A549 (cell line): ENCODE data around the gene PCNP. TPM values are rescaled to one million over a fixed set of nuclear protein-coding genes. Genes with fewer than 3 reads are reported as not detected.
A peak's percentile ranks its signal among the peaks of the same experiment; 100 is the strongest.

ENCODE experiments used
- BHLHE40 ChIP-seq: IDR thresholded peaks from 2 replicates; pipeline ENCODE4 v1.6.1; 2012; ENCODE audit warnings: low read depth, low read length, inconsistent platforms
- CHD4 ChIP-seq: fragments of 200-600 bp; sonication (generic); IDR thresholded peaks from 2 replicates; pipeline ENCODE4 v1.6.1; 2016; ENCODE audit warnings: antibody characterized with exemption, mild to moderate bottlenecking, borderline replicate concordance
- EHF ChIP-seq: fragments of 250-450 bp; sonication (Bioruptor Pico); IDR thresholded peaks from 2 replicates; pipeline ENCODE4 v1.5.0; 2020; ENCODE audit warnings: mild to moderate bottlenecking
- ESRRA ChIP-seq: fragments of 150-350 bp; IDR thresholded peaks from 2 replicates; pipeline ENCODE4 v1.6.1; 2014; ENCODE audit warnings: mild to moderate bottlenecking, low read length, borderline replicate concordance
- FOSB ChIP-seq: fragments of 250-450 bp; sonication (Bioruptor Pico); IDR thresholded peaks from 2 replicates; pipeline ENCODE4 v1.5.0; 2020; ENCODE audit warnings: mild to moderate bottlenecking, moderate library complexity
- GATA3 ChIP-seq: IDR thresholded peaks from 2 replicates; pipeline ENCODE4 v1.6.1; 2012; ENCODE audit warnings: borderline replicate concordance
- HOXB13 ChIP-seq: fragments of 250-450 bp; sonication (Bioruptor Pico); IDR thresholded peaks from 2 replicates; pipeline ENCODE4 v1.5.0; 2020; ENCODE audit warnings: low read depth, mild to moderate bottlenecking, moderate library complexity
- MYC ChIP-seq: IDR thresholded peaks from 2 replicates; pipeline ENCODE4 v1.6.1; 2012; ENCODE audit warnings: mild to moderate bottlenecking, inconsistent platforms, low read length, improper control_type of control experiment, borderline replicate concordance
- NFE2L2 ChIP-seq: fragments of 150-350 bp; conservative IDR thresholded peaks from 2 replicates; pipeline ENCODE4 v1.6.1; 2014; ENCODE audit warnings: low read length
- NPAS2 ChIP-seq: fragments of 250-450 bp; sonication (Bioruptor Pico); IDR thresholded peaks from 2 replicates; pipeline ENCODE4 v1.8.0; 2022; ENCODE audit warnings: mild to moderate bottlenecking, moderate library complexity, borderline replicate concordance
- NR3C1 ChIP-seq: fragments of >200 bp; sonication (Bioruptor Twin); formaldehyde crosslinking; IDR thresholded peaks from 3 replicates; pipeline ENCODE4 v1.6.1; 2017
- POLR2AphosphoS2 ChIP-seq: conservative IDR thresholded peaks from 2 replicates; pipeline ENCODE4 v1.6.1; 2012; ENCODE audit warnings: low read length, improper control_type of control experiment, inconsistent platforms
- RAD21 ChIP-seq, 2 experiments: fragments of >200 bp in 1 of 2; sonication (Bioruptor Twin) in 1 of 2; formaldehyde crosslinking in 1 of 2; IDR thresholded peaks in 1 of 2; conservative IDR thresholded peaks in 1 of 2; 2 replicates in 1 of 2; 3 replicates in 1 of 2; pipeline ENCODE4 v1.6.1; 2012 to 2018; ENCODE audit warnings: inconsistent platforms in 1 of 2
- RARB ChIP-seq: fragments of 250-450 bp; sonication (Bioruptor Pico); IDR thresholded peaks from 2 replicates; pipeline ENCODE4 v1.8.0; 2021; ENCODE audit warnings: mild to moderate bottlenecking, moderate library complexity
- SREBF2 ChIP-seq: fragments of 450-650 bp; IDR thresholded peaks from 2 replicates; pipeline ENCODE4 v1.6.1; 2014; ENCODE audit warnings: mild to moderate bottlenecking, moderate library complexity
- ZC3H11A ChIP-seq: fragments of 450-650 bp; IDR thresholded peaks from 2 replicates; pipeline ENCODE4 v1.6.1; 2014; ENCODE audit warnings: antibody characterized with exemption, mild to moderate bottlenecking
- polyA plus RNA-seq, 4 experiments: library from polyadenylated mRNA; depleted of rRNA in 3 of 4; stranded (reverse); fragments of >200 nt; fragmentation: RNase III in 1 of 4; extraction: RNeasy Plus Mini Kit Qiagen cat#74134 plus additional on column Dnase treatment in 1 of 4; gene quantifications; 2 replicates in 3 of 4; 3 replicates in 1 of 4; pipeline ENCODE4 v1.2.3, GENCODE V29; 2011 to 2017
- TF ChIP-seq, protein P1 (sequence below): fragments of >200 bp; sonication (Bioruptor Twin); formaldehyde crosslinking; IDR thresholded peaks from 3 replicates; pipeline ENCODE4 v1.5.1; 2016
- TF ChIP-seq, protein P2 (sequence below): fragments of 200-600 bp; sonication (generic); IDR thresholded peaks from 2 replicates; pipeline ENCODE4 v1.6.1; 2016; ENCODE audit warnings: antibody characterized with exemption, mild to moderate bottlenecking, moderate library complexity
- TF ChIP-seq, protein P3 (sequence below): fragments of >200 bp; sonication (Bioruptor Twin); formaldehyde crosslinking; IDR thresholded peaks from 3 replicates; pipeline ENCODE4 v1.6.1; 2016
- TF ChIP-seq, protein P4 (sequence below): fragments of 250-450 bp; sonication (Bioruptor Pico); IDR thresholded peaks from 2 replicates; pipeline ENCODE4 v1.5.0; 2020; ENCODE audit warnings: low read depth, mild to moderate bottlenecking, moderate library complexity
- TF ChIP-seq, protein P5 (sequence below): fragments of >200 bp; sonication (Bioruptor Twin); formaldehyde crosslinking; IDR thresholded peaks from 2 replicates; pipeline ENCODE4 v1.6.1; 2016
- TF ChIP-seq, protein P6 (sequence below): IDR thresholded peaks from 2 replicates; pipeline ENCODE4 v1.6.1; 2012

PCNP gene
- polyA plus RNA-seq, 2 of the 4 experiments (the other 2 are of a cell fraction), result 114 to 135 TPM

DNA sequence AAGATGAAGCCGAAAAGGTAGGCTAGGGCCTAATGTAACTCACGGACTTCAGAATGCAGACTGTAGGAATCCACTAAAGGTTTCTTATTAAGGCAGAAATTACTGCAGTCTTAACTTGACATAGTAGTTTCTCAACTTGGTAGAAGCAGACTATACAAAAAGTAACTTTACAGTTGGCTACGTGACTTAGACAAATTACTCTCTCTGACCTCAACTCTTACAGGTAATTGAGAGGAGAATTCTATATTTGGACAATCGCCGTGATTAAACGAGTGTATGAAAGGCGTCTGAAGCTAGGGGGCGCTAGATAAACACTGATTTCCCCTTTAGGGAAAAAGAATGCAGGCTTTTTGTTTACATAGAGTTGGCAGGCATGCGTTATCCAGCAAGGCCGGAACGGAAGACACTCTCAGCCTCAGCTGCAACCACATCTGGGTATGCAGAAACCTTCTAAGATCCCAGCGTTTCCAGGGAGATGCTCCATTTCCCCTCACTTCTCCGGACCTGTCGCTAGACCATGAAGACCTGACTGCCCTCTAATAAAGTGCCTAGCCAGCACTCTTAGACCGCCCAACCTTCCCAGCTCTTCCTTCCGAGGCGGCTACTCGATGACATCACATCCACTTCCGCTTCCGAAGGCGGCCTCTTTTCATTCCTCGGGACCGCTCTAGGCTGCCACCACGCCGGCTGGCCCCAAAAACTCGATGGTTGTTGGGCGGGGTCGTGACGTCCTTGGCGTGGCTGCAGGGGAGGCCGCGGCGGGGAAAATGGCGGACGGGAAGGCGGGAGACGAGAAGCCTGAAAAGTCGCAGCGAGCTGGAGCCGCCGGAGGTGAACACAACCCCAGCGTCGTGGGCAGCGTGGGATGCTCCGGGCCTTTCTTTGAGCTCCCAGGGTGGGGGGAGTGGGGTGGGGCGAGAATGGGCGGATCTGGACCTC is at the start of gene PCNP (continued):
- TF ChIP-seq, protein P1, sequence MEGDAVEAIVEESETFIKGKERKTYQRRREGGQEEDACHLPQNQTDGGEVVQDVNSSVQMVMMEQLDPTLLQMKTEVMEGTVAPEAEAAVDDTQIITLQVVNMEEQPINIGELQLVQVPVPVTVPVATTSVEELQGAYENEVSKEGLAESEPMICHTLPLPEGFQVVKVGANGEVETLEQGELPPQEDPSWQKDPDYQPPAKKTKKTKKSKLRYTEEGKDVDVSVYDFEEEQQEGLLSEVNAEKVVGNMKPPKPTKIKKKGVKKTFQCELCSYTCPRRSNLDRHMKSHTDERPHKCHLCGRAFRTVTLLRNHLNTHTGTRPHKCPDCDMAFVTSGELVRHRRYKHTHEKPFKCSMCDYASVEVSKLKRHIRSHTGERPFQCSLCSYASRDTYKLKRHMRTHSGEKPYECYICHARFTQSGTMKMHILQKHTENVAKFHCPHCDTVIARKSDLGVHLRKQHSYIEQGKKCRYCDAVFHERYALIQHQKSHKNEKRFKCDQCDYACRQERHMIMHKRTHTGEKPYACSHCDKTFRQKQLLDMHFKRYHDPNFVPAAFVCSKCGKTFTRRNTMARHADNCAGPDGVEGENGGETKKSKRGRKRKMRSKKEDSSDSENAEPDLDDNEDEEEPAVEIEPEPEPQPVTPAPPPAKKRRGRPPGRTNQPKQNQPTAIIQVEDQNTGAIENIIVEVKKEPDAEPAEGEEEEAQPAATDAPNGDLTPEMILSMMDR, result peak; percentile 95
- TF ChIP-seq ESRRA, result no peak
- peak; percentile 36; the same call in 1 of the 2 replicates for TF ChIP-seq GATA3
- TF ChIP-seq NPAS2, result no peak
- no peak for TF ChIP-seq SREBF2
- TF ChIP-seq, protein P2, sequence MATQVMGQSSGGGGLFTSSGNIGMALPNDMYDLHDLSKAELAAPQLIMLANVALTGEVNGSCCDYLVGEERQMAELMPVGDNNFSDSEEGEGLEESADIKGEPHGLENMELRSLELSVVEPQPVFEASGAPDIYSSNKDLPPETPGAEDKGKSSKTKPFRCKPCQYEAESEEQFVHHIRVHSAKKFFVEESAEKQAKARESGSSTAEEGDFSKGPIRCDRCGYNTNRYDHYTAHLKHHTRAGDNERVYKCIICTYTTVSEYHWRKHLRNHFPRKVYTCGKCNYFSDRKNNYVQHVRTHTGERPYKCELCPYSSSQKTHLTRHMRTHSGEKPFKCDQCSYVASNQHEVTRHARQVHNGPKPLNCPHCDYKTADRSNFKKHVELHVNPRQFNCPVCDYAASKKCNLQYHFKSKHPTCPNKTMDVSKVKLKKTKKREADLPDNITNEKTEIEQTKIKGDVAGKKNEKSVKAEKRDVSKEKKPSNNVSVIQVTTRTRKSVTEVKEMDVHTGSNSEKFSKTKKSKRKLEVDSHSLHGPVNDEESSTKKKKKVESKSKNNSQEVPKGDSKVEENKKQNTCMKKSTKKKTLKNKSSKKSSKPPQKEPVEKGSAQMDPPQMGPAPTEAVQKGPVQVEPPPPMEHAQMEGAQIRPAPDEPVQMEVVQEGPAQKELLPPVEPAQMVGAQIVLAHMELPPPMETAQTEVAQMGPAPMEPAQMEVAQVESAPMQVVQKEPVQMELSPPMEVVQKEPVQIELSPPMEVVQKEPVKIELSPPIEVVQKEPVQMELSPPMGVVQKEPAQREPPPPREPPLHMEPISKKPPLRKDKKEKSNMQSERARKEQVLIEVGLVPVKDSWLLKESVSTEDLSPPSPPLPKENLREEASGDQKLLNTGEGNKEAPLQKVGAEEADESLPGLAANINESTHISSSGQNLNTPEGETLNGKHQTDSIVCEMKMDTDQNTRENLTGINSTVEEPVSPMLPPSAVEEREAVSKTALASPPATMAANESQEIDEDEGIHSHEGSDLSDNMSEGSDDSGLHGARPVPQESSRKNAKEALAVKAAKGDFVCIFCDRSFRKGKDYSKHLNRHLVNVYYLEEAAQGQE, result no peak
- no peak for TF ChIP-seq RARB (CRISPR knock-in tag)
- no peak for TF ChIP-seq NR3C1
- no peak for TF ChIP-seq HOXB13
- TF ChIP-seq MYC, result peak; percentile 66; the same call in 1 of the 2 replicates
- no peak for TF ChIP-seq POLR2AphosphoS2
- TF ChIP-seq, protein P3, sequence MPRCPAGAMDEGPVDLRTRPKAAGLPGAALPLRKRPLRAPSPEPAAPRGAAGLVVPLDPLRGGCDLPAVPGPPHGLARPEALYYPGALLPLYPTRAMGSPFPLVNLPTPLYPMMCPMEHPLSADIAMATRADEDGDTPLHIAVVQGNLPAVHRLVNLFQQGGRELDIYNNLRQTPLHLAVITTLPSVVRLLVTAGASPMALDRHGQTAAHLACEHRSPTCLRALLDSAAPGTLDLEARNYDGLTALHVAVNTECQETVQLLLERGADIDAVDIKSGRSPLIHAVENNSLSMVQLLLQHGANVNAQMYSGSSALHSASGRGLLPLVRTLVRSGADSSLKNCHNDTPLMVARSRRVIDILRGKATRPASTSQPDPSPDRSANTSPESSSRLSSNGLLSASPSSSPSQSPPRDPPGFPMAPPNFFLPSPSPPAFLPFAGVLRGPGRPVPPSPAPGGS, result peak; percentile 88
- TF ChIP-seq ZC3H11A, result no peak
- no peak for TF ChIP-seq BHLHE40
- peak; percentile 60 to 65; a peak in 4 of 5 replicates for TF ChIP-seq RAD21 (conservative IDR thresholded peaks at IDR 0.05 in 1 of 2, IDR thresholded peaks at IDR 0.05 in 1 of 2)
- TF ChIP-seq, protein P4, sequence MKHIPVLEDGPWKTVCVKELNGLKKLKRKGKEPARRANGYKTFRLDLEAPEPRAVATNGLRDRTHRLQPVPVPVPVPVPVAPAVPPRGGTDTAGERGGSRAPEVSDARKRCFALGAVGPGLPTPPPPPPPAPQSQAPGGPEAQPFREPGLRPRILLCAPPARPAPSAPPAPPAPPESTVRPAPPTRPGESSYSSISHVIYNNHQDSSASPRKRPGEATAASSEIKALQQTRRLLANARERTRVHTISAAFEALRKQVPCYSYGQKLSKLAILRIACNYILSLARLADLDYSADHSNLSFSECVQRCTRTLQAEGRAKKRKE (CRISPR knock-in tag), result no peak
- TF ChIP-seq EHF (CRISPR knock-in tag), result no peak
- TF ChIP-seq, protein P5, sequence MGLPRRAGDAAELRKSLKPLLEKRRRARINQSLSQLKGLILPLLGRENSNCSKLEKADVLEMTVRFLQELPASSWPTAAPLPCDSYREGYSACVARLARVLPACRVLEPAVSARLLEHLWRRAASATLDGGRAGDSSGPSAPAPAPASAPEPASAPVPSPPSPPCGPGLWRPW, result no peak
- no peak for TF ChIP-seq CHD4
- TF ChIP-seq NFE2L2, result no peak
- TF ChIP-seq, protein P6, sequence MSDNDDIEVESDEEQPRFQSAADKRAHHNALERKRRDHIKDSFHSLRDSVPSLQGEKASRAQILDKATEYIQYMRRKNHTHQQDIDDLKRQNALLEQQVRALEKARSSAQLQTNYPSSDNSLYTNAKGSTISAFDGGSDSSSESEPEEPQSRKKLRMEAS, result peak; percentile 95
- no peak for TF ChIP-seq FOSB
